HG02623 (cell line): ENCODE results near the gene MMAB.

Source experiments
- ATAC-seq: cut with Tn5 transposase; IDR thresholded peaks from one replicate; pipeline ENCODE4 v1.9.1; 2021; ENCODE audit warnings: moderate library complexity; ENCODE audit not compliant: unreplicated experiment

MMAB gene

GRCh38 chr12:109573029-109573913, at the start of gene MMAB, which contains the start of gene MVK:
Gene MMAB, minus strand, starts transcription at chr12:109573504. Its CDS starts 24 bp downstream, at chr12:109573480.
Gene MVK, plus strand, starts transcription at chr12:109573794. Its CDS starts 1,029 bp downstream, at chr12:109574823.
- peak; percentile 89 for ATAC-seq

- ATAC-seq = no peak
Observed at GRCh38 chr12:109621901-109622364, 48.6 kb upstream of the MMAB start.

DNA sequence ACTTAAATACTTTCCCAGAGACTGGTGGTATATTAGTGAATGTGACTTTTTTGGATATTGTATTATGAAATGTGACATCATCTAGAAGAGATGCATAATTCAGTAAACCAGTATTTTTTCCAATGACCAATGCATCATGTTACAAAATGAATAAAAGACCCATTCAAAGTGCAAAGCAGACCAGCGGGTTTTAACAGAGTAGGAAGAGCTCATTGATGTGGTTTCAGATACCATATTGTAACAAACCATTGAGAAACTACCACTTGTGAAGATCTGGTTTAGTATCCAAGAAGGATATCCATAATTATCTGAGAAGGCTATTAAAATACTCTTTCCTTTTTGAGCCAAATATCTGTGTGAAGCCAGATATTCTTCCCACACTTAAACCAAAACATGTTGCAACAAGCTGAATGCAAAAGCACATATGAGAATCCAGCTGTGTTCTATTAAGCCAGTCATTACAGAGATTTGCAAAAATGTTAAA, 47.9 kb upstream of the MMAB start:
- ATAC-seq = no peak

DNA sequence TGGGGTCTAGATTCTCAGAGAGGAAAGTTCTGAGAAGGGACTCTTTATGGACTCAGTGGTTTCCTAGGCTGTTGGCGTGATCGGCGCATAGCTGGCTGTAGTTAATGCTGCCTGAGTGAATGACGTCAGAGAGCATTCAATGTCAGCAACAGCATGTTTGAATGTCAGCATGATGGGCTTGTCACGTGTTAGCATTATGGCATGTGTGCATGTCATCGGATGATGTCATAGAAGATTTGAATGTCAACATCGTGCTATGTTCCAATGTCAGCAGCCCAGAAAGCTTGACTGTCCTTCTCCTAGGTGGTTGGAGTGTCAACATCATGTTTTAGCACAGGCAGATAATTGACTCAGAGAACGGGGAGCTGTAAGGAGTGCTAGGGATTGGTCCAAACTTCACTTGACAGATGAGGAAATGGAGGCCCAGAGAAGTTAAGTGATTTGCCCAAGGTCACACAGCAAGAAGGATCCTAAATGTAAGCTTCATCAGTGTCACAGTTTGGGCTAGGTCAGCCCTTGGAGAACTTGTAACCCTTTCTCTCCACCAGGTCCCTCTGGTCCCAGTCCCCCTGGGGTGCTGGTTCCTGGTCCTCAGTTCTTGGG, 45.8 kb upstream of the MMAB start:
- ATAC-seq = no peak

GRCh38 chr12:109618082-109618481, 44.8 kb upstream of the MMAB start:
- ATAC-seq = no peak

DNA sequence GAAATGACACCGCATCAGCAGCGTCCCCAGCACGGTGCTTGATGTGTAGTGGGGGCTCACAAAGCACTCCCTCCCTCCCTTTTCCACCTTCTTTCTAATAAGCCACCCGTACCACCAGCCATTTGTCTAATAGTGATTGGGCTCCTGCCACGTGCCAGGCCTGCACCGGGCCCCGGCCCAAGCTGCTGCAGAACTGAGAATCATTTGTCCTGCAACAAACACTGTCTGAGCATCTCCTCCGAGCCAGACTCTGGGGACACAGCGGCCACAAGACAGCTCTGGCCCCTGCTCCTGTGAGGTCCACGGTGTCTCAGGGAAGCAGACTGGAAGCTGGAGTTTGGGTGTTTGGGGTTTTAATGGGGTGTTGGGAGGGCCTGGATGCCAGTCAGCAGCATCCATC, 44.2 kb upstream of the MMAB start:
- ATAC-seq = no peak

GRCh38 chr12:109615556-109616229, 42.4 kb upstream of the MMAB start:
- no peak for ATAC-seq

DNA sequence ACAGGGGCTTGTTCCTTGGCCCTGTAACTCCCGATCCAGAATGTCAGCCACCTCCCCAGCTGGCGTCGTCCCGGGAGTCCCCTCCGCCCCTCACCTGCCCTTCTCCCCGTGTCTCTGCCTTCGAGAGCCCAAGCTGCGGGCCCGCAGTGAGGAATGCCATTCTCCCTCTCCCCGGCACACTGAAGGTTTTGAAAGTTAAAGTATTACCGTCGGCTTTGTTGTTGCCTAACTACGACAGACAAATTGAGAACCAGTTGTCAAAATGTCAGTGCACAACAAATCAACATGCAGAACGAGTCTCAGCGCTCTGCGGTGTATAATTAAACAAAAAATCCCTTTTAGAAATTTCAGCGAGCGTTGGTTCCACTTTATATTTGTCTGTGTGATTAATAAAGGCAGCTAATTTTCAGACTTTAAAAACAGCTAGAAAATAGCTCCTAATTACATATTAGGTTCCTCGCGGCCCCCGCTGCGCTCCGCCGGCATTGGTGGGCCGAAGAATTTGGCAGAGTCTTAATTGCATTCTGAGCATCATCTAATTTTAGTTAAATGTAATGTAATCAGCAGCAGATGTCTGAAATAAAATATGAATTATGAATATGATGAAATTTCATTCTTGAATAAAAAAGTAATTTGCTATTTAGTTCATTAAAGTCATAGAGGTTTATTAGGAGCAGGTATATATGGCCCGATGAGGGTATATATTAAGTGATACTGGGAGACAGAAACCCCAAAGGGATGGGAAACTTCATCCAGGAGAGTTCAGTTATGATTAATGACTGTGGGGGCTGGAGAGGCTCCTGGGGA, 40.5 kb upstream of the MMAB start:
- ATAC-seq = no peak

GRCh38 chr12:109612975-109613502, 39.7 kb upstream of the MMAB start:
- ATAC-seq = no peak

DNA sequence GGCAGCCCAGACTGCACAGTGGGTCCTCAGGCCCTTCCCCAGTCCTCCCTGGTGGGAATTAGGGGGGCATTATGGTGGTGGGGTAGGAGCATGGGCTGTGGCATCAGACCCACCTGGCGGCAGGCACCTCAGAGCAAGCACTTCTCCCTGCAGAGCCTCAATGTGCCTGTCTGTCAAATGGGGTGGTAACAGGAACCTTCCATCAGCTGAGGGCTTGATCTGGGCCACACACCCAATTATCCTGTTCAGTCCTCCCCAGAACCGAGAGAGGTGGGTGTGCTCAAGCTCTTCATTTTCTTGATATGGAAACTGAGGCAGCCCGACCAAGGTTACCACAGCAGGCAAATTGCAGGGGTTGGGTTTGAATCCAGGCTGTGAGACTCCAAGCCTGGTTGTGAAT, 38.7 kb upstream of the MMAB start:
- no peak for ATAC-seq

- no peak for ATAC-seq
Observed at GRCh38 chr12:109611223-109611622, 37.9 kb upstream of the MMAB start.

GRCh38 chr12:109610523-109610922, 37.2 kb upstream of the MMAB start:
- no peak for ATAC-seq

- no peak for ATAC-seq
Observed at GRCh38 chr12:109609342-109609741, 36.0 kb upstream of the MMAB start.

GRCh38 chr12:109608793-109609192, 35.5 kb upstream of the MMAB start:
- no peak for ATAC-seq

DNA sequence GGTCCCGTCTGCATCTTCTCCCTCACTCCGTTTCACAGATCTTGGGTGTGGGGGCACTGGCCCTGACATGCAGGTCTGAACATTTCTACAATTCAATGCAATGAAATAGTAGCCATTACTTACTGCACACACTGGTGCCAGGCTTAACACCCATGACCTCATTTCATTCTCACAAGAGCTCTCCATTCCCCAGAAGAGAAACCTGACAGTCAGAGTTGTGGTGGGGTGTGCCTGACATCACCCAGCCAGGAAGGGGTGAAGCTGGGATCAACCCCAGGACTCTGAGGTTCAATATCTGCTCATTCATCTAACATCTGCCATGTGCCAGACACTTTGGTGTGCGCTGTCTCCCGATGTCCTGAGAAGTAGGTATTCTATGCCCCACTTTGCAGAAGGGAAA, 35.0 kb upstream of the MMAB start:
- ATAC-seq = no peak

GRCh38 chr12:109607618-109608017, 34.3 kb upstream of the MMAB start:
- no peak for ATAC-seq

DNA sequence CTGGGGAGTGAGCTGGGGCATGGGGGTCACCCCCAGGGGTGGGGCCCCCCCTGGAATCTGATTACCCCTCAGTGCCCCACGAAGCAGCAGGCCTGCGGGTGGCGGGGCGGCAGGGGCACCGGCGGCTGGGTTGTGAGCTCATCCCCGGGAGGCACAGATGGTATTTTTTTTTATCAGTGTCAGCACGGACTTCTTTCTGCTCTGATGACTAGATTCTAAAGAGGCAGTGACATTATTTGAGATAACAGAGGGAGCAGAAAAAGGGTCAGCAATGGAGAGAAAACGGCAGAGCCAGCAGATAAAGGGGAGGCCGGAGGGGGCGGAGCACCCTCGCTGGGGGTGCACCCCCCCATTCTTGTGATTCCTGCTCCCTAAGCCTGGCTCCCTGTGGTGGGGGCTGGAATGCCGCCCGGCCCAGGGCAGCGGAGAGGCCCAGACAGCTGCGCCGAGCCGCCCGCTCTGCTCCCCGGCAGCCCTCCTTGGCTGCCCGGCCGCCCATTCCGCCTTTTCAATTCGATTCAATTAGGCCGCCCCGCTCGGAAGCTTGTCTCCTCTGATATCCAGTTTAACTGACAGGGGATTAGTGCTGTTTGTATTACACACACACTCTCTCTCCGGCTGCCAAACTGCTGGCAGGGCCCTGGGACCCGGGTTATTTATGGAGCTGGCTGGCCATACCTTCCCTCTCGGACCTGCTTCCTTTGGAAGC, 33.2 kb upstream of the MMAB start:
- ATAC-seq = no peak

DNA sequence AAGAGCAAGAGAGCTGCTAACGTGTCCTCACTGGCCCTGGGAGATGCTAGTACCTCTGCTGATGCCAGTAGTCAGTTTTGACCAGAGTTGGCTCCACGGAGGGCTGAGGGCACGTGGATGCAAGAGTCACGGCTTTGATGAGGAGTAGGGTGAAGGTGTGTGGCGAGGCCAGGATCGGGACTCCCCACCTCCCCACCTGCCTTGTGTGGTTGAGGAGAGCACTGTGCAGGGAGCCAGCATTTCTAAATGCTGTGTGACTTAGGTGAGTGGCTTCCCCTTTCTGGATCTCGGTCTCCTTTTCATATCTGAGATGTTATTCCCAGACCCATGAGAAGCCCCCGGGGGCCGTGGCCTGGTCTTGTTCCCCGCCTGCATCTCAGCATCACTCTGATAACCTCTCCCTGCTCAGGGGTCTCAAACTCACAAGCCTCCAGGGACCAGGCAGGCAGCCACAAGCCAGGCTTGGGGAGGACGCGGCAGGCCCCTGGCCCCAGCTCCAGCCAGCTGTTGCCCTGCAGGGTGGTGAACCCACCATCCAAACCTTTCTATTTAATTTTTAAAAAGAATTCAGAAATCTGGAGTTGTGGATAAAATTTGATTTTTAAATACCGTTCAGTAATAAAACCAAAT, 32.4 kb upstream of the MMAB start:
- no peak for ATAC-seq

DNA sequence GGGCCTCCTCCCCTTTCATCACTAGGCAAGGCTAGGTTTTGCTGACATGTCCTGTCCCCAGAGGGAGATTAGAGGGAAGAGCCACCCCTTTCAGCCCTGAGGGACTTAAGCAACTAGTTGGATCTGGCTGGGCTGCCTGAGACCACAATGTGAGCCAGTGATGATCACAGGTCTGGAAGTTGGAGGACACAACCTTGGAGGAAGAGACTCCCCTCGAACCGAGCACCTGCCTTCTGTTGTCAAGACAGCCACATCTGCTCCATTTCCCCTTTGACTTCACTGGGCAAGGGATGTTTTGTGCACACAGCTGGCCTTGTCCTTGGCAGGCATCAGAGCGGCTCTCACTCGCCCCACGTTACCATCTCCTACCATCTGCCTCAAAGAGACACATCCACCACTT, 31.7 kb upstream of the MMAB start:
- ATAC-seq = no peak
